HuH-7 (cell line): ENCODE measurements around the gene GPR162.

Experiments used
- DNase-seq: peaks from one replicate; pipeline ENCODE4 v3.0.0; 2011; ENCODE audit warnings: low spot score

GPR162 gene

DNA sequence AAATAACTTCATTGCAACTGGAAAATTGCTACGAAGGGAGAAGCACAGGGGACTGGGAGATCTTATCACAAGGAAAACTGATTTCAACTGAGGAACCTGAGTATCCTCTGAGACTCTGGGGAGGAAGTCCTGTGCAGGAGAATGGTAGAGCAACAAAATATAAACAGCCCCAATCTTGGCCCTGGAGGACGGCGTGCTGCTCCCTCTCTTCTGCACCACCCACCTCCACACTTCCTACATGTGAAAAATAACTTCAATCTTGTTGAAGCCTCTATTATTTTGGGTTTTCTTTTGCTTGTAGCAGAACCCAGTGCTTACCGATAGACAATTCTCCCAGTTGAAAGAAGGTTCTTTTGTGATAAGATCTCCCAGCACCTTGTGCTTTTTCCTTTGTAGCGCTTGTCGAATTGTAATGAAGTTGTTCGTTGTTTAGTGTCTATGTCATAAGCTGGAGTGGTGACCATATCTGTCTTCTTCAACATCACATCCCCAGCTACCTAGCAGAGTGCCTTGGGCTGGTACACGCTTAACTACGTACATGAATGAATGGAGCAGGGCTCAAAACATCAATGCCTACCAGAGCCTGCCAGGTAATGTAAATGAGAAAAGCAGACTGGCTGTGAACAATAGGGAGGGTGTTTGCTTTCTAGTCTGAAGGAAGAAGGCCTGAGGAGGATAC is 35.1 kb upstream of the GPR162 start:
- DNase-seq: no peak

- no peak for DNase-seq
Measured at GRCh38 chr12:6787309-6787708, 34.3 kb upstream of the GPR162 start.

GRCh38 chr12:6788972-6789924 is 32.4 kb upstream of the GPR162 start, which contains the start of gene CD4:
TSS of gene CD4 (plus strand) at chr12:6789528. CDS start at chr12:6800139, 10,611 bp downstream.
- no peak for DNase-seq

DNA sequence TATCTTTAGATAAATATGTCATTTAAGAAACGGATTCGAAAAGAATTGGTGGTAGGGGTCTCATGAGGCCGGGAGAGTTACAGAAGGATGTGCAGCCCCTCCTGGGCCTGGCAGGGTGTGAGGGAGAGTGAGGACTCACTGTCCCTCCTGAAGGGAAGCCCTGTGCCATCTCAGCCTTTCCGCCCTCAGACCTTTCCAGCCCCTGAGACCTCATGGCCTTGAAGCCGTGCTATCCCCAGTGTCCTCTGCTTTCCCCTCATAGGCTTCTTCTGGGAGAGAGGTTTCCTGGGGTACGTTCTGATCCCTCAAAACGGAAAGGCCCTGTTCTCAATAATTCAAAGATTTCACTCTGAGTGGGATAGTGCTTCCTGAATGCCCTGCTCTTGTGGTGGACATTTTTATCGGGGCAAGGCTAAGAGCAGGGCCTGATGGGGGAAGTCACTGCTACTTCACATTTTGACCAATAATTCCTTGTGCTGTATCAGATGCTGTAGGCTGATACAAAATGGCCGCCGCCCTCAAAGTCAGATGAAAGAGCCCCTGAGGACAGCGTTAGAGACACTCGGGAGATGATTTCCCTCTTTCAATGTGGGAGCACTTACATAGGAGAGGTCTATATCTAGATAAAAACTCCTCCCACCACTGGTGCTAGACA is 31.0 kb upstream of the GPR162 start:
- no peak for DNase-seq

DNA sequence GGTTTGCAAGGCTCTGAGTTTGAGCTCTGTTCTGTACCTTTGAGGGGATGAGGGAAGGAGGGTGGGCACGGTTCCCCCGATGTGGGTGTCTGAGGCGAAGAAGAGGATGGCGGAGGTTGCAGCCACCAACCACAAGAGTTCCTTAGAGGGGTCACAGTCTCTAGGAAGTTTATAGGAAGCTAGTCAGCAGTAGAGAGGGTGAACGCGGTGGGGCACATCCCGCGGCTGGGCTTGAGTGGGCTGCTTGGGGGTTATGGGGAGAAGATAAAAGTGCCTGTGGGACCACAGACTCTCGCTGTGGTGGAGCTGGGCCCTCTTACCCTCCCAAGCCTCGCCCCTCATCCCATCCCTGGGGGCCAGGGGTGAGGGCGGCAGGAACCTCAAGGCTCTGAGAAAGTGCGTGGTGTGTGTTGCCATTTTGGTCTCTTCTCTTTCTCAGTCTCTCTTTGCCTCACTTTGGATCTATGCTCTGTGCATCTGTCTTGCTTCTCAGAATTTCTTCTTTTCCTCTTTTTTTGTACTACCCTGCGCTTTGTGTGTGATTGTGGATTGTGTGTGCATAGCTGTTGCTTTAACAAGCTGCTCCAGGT is 29.6 kb upstream of the GPR162 start:
- DNase-seq: no peak

- no peak for DNase-seq
Measured at GRCh38 chr12:6792522-6793201, 29.0 kb upstream of the GPR162 start.

DNA sequence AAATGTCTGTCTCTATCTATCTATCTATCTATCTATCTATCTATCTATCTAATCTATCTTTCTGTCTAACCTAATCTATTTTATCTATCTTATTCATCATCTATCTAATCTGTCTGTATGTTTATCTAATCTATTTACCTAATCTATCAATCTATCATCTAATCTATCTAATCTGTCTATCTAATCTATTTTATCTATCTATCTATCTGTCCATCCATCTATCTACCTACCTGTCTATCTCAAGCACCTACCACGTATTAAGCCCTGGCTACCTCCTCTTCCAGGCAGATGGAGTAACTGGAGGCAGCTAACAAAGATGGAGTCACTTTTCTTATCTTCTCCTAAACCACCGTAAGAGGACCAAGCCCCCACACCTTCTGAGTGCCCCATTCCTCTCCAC is 26.5 kb upstream of the GPR162 start:
- DNase-seq: no peak

DNA sequence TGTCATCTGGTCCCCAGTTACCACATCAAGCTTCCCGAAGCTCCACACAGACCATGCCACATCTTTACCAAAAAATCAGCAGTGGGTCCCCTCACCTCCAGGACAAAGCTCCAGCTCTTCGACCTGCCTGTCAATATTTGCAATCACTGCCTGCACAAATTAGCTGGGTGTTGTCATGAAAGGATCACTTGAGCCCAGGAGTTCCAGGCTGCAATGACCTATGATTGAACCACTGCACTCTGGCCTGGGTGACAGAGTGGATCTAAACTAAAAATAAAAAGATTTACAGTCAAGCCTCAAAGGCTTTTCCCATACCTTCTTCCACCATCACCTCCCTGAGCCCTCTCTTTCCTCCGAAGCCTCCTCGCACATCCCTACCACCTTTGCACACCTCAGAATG is 25.0 kb upstream of the GPR162 start:
- DNase-seq: no peak

DNA sequence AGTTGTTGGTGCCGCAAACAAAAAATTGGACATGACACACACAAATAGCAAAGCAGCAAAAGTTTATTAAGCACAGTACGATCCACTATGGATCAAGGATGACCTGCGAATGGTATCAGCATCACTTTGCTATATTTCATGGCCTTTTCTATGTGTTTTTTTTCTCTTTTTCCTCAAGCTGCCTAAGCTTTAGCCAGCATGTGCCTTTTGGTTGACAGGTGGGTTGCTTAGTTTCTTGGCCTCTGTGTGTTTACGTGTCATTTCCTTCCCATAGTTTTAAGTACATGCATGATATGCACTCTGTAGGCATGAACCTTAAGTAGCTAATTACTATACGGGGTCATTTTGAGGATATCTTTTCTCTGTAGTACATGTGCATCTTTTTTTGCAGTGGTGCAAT is 22.5 kb upstream of the GPR162 start:
- no peak for DNase-seq

DNA sequence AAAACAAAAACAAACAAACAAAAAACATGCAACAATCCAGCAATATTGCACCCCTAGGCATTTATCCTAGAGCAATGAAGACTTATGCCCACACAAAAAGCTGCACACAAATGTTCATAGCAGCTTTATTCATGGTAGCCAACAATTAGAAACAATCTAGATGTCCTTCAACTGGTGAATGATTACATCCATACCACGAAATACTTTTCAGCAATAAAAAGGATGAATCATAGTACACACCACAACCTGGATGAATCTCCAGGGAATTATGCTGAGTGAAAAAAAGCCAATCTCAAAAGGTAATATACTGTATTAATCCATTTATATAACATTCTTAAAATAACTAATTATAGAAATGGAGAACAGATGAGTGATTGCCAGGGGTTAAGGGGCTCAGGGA is 14.5 kb upstream of the GPR162 start:
- DNase-seq: no peak

DNA sequence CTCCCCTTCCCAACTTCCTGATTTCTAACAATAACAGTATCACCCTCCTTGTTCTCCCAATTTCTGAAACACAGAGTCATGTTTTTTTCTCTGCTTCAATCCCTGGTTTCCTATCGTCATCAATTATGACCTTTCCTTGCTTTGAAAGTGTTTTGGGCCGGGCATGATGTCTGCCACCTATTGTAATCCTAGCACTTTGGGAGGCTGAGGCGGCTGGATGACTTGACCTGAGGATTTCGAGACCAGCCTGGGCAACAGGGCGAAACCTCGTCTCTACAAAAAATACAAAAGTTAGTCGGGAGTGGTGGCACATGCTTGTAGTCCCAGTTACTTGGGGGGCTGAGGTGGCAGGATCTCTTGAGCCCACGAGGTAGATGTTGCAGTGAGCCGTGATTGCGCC is 12.6 kb upstream of the GPR162 start:
- DNase-seq: no peak

GRCh38 chr12:6810758-6811157 is 10.9 kb upstream of the GPR162 start:
- DNase-seq: no peak

GRCh38 chr12:6813363-6813762 is 8.3 kb upstream of the GPR162 start:
- no peak for DNase-seq

DNA sequence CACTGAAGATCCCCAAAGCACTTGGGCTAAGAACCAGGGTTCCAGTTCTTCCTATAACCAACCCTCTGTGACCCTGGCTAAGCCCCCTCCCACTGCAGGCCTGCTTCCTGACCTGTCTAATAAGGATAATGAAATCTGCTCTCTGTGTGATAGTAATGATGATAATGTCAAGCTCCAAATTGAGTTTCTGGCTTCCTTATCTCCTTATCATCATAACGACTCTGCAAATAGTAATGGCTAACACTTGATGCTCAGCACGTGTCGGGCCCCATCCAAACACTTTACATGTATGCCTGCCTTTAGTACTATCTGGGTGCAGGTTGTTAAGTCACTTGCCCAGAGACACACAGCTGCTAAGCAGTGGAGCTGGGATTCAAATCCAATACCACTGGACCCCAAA is 5.0 kb upstream of the GPR162 start:
- DNase-seq: no peak

- DNase-seq: no peak
Measured at GRCh38 chr12:6817098-6817497, 4.5 kb upstream of the GPR162 start.

- no peak for DNase-seq
Measured at GRCh38 chr12:6817662-6818157, 3.9 kb upstream of the GPR162 start.

DNA sequence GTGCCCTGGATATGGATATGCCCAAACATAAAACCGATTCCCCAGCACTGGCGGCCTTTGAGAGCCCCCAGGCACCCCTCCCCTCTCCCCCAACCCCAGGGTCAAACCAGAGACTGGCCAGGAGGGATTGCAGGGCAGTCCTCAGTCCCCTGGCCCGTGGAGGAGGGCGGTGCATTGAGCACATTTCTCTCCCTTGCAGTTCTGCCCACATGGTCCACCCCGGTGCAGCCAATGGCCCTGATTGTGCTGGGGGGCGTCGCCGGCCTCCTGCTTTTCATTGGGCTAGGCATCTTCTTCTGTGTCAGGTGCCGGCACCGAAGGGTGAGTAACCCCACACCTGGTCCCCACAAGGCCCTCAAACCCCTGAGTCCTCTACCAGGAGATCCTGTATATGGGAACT is 3.4 kb upstream of the GPR162 start:
- no peak for DNase-seq

DNA sequence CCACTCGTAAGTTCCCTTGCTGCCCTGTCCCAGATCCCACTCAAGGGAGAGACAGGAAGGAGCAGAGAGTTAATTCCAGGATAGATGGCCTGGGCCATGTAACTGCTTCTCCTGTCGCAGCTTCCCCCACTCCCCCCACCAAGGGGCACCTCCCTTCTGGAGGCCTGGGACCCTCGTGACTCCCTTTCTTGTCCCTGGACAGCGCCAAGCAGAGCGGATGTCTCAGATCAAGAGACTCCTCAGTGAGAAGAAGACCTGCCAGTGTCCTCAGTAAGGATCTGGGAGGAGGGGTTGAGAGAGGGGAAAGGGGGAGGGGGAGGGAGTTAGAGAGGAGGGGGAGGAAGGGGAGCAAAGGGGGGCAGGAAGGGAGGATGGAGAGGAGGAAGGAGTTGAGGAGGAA is 3.0 kb upstream of the GPR162 start:
- no peak for DNase-seq

GRCh38 chr12:6819106-6820030 is 2.3 kb upstream of the GPR162 start:
- no peak for DNase-seq

DNA sequence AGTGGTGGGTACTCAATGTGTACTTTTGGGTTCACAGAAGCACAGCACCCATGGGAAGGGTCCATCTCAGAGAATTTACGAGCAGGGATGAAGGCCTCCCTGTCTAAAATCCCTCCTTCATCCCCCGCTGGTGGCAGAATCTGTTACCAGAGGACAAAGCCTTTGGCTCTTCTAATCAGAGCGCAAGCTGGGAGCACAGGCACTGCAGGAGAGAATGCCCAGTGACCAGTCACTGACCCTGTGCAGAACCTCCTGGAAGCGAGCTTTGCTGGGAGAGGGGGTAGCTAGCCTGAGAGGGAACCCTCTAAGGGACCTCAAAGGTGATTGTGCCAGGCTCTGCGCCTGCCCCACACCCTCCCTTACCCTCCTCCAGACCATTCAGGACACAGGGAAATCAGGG is 1.5 kb upstream of the GPR162 start:
- DNase-seq: no peak
